ENCODE results near the gene CEBPZ. TPM values are rescaled to one million over a fixed set of nuclear protein-coding genes. Genes with fewer than 3 reads are reported as not detected.

The CEBPZ gene
- total and polyA plus RNA-seq, 4 donors: 15.7 to 25.6 (median 19.9) TPM

- 82% methylated on average over 2 of the region's 2 CpGs for WGBS
- no peak for DNase-seq (ENCODE audit: low spot score)
- no peak for TF ChIP-seq ATF3 (IDR thresholded peaks at IDR 0.05)
- TF ChIP-seq YY1 (IDR thresholded peaks at IDR 0.05): no peak
- no peak for TF ChIP-seq NR2F2 (IDR thresholded peaks at IDR 0.05)
- no peak for TF ChIP-seq FOXA2 (IDR thresholded peaks at IDR 0.05)
- TF ChIP-seq EGR1 (IDR thresholded peaks at IDR 0.05; ENCODE audit: low read depth in 2 of 2): no peak
- TF ChIP-seq GABPA (IDR thresholded peaks at IDR 0.05 in 1 of 2, conservative IDR thresholded peaks at IDR 0.05 in 1 of 2): no peak
- TF ChIP-seq HNF4G (IDR thresholded peaks at IDR 0.05): no peak
- TF ChIP-seq, protein P1, sequence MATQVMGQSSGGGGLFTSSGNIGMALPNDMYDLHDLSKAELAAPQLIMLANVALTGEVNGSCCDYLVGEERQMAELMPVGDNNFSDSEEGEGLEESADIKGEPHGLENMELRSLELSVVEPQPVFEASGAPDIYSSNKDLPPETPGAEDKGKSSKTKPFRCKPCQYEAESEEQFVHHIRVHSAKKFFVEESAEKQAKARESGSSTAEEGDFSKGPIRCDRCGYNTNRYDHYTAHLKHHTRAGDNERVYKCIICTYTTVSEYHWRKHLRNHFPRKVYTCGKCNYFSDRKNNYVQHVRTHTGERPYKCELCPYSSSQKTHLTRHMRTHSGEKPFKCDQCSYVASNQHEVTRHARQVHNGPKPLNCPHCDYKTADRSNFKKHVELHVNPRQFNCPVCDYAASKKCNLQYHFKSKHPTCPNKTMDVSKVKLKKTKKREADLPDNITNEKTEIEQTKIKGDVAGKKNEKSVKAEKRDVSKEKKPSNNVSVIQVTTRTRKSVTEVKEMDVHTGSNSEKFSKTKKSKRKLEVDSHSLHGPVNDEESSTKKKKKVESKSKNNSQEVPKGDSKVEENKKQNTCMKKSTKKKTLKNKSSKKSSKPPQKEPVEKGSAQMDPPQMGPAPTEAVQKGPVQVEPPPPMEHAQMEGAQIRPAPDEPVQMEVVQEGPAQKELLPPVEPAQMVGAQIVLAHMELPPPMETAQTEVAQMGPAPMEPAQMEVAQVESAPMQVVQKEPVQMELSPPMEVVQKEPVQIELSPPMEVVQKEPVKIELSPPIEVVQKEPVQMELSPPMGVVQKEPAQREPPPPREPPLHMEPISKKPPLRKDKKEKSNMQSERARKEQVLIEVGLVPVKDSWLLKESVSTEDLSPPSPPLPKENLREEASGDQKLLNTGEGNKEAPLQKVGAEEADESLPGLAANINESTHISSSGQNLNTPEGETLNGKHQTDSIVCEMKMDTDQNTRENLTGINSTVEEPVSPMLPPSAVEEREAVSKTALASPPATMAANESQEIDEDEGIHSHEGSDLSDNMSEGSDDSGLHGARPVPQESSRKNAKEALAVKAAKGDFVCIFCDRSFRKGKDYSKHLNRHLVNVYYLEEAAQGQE (IDR thresholded peaks at IDR 0.05): no peak
- no peak for TF ChIP-seq RAD21 (IDR thresholded peaks at IDR 0.05)
- no peak for TF ChIP-seq HNF4A (conservative IDR thresholded peaks at IDR 0.05)
- TF ChIP-seq FOXA1 (IDR thresholded peaks at IDR 0.05): no peak
- no peak for TF ChIP-seq SP1 (IDR thresholded peaks at IDR 0.05)
- no peak overlapping the region for H3K27ac ChIP-seq (ENCODE audit: low read depth in 1 of 2, low read length in 2 of 2)
- H3K9me3 ChIP-seq (ENCODE audit: control insufficient read depth in 4 of 4, low read length in 3 of 4): no peaks in the 10 kb centered on the region
- no peaks in the 10 kb centered on the region for H3K27me3 ChIP-seq (ENCODE audit: control insufficient read depth in 4 of 4, insufficient read depth in 4 of 4, low read length in 3 of 4)
- peaks cover 0 to 26% (median 17%) of the 10 kb centered on the region in 4 donors for H3K36me3 ChIP-seq (ENCODE audit: control insufficient read depth in 4 of 4, insufficient read depth in 3 of 4, low read depth in 1 of 4, low read length in 3 of 4)
- no peaks in the 10 kb centered on the region for H3K4me1 ChIP-seq (ENCODE audit: control insufficient read depth in 4 of 4, insufficient read depth in 4 of 4, low read length in 3 of 4)
- no peak overlapping the region for H3K4me3 ChIP-seq (ENCODE audit: low read depth in 1 of 3, low read length in 3 of 3)
- H3K9ac ChIP-seq (ENCODE audit: low read depth in 1 of 2, low read length in 2 of 2): no peak overlapping the region
Observed at GRCh38 chr2:37262522-37262921, 31.1 kb upstream of the CEBPZ start.

- H3K9me3 ChIP-seq (ENCODE audit: control insufficient read depth in 4 of 4, low read length in 3 of 4): no peaks in the 10 kb centered on the region
- no peak overlapping the region for H3K9ac ChIP-seq (ENCODE audit: low read depth in 1 of 2, low read length in 2 of 2)
- no peak overlapping the region for H3K27ac ChIP-seq (ENCODE audit: low read depth in 1 of 2, low read length in 2 of 2)
- peaks cover 7 to 58% (median 45%) of the 10 kb centered on the region in 4 donors for H3K36me3 ChIP-seq (ENCODE audit: control insufficient read depth in 4 of 4, insufficient read depth in 3 of 4, low read depth in 1 of 4, low read length in 3 of 4)
- no peak for TF ChIP-seq TAF1 (conservative IDR thresholded peaks at IDR 0.05)
- no peak for TF ChIP-seq CTCF (IDR thresholded peaks at IDR 0.05; ENCODE audit: low read depth, low read length, missing input control)
- TF ChIP-seq RAD21 (IDR thresholded peaks at IDR 0.05): no peak
- no peak for TF ChIP-seq RXRA (IDR thresholded peaks at IDR 0.05)
- no peak for TF ChIP-seq HNF4A (conservative IDR thresholded peaks at IDR 0.05)
- TF ChIP-seq FOXA1 (IDR thresholded peaks at IDR 0.05): no peak
- TF ChIP-seq ATF3 (IDR thresholded peaks at IDR 0.05): no peak
- H3K27me3 ChIP-seq (ENCODE audit: control insufficient read depth in 4 of 4, insufficient read depth in 4 of 4, low read length in 3 of 4): no peaks in the 10 kb centered on the region
- H3K4me1 ChIP-seq (ENCODE audit: control insufficient read depth in 4 of 4, insufficient read depth in 4 of 4, low read length in 3 of 4): no peaks in the 10 kb centered on the region
- DNase-seq (ENCODE audit: low spot score): no peak
- 89% methylated on average over 5 of the region's 5 CpGs for WGBS
- no peak overlapping the region for H3K4me3 ChIP-seq (ENCODE audit: low read depth in 1 of 3, low read length in 3 of 3)
Observed at GRCh38 chr2:37250869-37251740, 19.7 kb upstream of the CEBPZ start.

All from liver (tissue), 9 donors.